Measurements from ENCODE around the gene GAD2.
A peak's percentile ranks its signal among the peaks of the same experiment; 100 is the strongest.

Gene GAD2

DNA sequence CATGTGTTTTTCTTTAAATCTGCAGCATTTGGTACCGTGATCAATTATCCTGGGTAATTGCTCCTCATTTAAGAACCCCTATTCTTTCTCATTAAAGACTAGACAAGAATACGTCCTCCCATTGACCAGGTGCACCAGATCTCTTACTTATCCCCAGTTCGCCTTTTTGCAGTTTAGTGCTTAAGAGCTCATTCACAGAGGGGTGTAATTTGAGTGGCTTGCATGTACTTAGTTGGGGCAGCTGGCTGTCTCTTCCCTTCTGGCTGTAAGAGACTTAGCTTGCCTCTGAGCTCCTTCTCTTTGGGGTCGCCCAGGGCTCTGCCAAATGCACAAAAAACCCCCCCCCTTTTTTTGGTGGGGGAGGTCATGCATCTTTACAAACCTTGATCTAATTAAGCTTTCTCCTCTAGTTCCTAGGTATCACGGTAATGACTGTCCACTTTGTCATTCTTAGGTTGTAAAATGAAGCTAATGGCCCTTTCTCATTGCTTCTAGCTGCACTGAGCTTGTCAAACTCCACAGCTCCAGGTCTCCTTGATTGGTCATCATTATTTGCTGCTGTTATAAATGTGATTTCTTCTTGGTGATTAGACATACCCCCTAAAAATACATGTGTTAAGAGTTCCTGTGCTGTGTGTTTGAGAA is 26.3 kb downstream of the GAD2 start:
- FAIRE-seq (no peak), DNase-seq (ENCODE audit: insufficient read length, low spot score) (no peak)
- TF ChIP-seq, protein P1, sequence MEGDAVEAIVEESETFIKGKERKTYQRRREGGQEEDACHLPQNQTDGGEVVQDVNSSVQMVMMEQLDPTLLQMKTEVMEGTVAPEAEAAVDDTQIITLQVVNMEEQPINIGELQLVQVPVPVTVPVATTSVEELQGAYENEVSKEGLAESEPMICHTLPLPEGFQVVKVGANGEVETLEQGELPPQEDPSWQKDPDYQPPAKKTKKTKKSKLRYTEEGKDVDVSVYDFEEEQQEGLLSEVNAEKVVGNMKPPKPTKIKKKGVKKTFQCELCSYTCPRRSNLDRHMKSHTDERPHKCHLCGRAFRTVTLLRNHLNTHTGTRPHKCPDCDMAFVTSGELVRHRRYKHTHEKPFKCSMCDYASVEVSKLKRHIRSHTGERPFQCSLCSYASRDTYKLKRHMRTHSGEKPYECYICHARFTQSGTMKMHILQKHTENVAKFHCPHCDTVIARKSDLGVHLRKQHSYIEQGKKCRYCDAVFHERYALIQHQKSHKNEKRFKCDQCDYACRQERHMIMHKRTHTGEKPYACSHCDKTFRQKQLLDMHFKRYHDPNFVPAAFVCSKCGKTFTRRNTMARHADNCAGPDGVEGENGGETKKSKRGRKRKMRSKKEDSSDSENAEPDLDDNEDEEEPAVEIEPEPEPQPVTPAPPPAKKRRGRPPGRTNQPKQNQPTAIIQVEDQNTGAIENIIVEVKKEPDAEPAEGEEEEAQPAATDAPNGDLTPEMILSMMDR (IDR thresholded peaks at IDR 0.05; ENCODE audit: insufficient read depth, missing control alignments) = no peak

DNA sequence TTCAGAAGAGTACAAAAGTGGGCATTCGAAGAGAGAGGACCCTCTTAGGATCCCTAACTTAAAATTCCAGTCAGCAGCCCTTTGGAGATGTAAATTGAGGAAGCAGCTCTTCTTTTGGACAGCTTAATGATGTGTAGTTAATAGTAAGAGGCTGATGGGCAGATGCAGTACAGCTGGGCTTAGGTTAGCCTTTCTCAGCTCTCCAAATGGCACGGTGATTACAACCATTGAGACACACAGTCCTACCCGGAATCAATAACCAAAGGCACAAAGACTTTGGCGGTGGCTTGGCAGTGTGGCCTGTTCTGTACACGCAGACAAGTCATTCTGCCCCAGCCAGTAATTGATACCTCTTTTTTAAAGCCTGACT is 26.8 kb downstream of the GAD2 start:
- no peak for FAIRE-seq
- DNase-seq (ENCODE audit: insufficient read length, low spot score) = no peak
- TF ChIP-seq, protein P1 (IDR thresholded peaks at IDR 0.05; ENCODE audit: insufficient read depth, missing control alignments) = no peak

DNA sequence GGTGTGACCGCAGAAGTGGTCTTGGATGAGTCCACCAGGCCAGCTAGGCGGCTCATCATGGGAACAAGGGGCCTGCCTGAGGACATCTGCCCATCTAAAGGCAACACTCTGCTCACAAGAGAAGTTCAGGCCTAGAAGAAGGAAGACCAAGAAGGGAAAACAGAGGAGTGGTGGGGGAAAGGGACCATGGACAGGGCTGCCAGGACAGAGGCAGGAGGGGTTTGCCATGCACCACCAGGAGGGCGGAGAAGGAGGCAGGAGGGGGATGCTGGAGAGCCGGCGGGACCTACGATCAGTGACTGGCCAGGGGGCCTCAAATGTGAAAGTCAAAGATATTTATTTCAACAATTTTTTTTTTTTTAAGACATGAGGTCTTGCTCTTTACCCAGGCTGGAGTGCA is 33.1 kb downstream of the GAD2 start:
- FAIRE-seq (no peak), DNase-seq (ENCODE audit: insufficient read length, low spot score) (no peak)
- TF ChIP-seq, protein P1 (IDR thresholded peaks at IDR 0.05; ENCODE audit: insufficient read depth, missing control alignments) = no peak

DNA sequence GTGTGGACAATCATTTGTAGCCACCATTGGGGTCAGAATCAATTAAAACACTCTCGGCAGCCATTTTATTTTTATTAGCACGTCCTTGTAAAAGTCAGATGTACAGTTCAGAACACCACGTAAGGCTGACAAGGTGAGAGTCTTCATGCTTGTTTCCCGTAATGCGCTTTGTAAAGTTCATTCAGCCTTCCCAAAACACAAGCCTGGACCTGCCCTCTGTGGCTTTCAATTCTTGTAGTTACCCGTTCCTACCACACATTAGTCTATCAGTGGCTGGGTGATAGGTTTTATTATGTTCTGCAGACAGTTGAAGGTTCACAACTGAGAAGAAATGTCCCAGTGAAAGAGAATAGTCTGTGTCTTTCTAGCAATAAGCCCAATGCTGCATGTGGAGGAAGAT is 35.4 kb downstream of the GAD2 start:
- DNase-seq (ENCODE audit: insufficient read length, low spot score) (no peak), FAIRE-seq (no peak)
- TF ChIP-seq, protein P1 (IDR thresholded peaks at IDR 0.05; ENCODE audit: insufficient read depth, missing control alignments) = no peak

DNA sequence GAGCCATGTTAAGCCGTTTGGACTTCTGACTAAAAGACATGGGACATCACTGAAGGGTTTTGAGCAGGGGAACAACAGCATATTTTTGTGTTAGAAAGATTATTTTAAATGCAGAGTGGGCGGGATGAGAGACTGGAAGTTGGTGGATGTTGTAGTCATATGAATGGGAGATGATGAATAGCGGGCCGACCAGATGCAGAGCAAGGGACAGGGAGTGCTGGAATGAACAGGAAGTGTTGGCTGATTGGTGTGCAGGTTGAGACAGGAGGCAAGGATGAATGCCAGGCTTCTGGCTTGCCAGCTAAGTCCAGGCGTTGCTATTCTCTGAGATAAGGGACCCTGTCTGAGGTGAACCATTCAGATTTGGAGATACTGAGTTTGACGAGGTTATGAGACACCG is 38.0 kb downstream of the GAD2 start:
- no peak for DNase-seq (ENCODE audit: insufficient read length, low spot score)
- FAIRE-seq = no peak
- TF ChIP-seq, protein P1 (IDR thresholded peaks at IDR 0.05; ENCODE audit: insufficient read depth, missing control alignments) = no peak

DNA sequence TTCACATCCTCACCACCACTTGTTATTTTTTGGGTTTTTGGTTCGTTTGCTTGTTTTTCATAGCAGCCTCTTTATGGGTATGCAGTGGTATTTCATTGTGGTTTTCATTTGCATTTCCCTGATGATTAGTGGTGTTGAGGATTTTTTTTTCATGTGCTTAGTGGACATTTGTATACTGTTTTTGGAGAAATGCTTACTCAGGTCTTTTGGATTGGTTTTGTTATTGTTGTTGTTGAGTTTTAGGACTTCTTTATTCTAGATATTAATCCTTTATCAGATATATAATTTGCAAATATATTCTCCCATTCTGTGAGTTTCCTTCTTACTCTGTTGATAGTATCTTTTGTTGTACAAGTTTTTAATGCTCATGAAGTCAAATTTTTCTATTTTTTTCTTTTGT is 42.8 kb downstream of the GAD2 start:
- DNase-seq (ENCODE audit: insufficient read length, low spot score) (no peak), FAIRE-seq (no peak)
- TF ChIP-seq, protein P1 (IDR thresholded peaks at IDR 0.05; ENCODE audit: insufficient read depth, missing control alignments) = no peak

DNA sequence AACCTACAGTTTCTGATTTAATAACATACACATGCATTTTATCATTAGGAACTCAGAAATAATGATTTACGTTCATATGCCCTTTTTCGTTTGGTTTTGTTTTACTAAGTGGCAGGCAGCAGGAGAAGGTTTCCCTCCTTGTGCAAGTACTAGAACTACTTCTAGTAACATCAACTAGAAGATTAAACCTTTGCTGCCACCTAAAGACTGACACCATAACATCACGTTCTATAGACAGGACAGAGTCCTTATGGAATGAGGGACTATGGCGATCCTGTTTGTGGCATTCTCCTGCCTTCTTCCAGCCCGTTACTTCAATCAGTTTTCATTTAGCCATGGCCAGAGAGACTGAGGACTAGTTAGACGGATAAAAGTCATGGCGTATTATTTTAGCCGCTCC is 53.2 kb downstream of the GAD2 start:
- FAIRE-seq = peak; percentile 82
- DNase-seq (ENCODE audit: insufficient read length, low spot score) = peak; percentile 24
- TF ChIP-seq, protein P1 (IDR thresholded peaks at IDR 0.05; ENCODE audit: insufficient read depth, missing control alignments) = peak; percentile 54

Measured in D721Med (cell line).